K562 (cell line): Measurements from ENCODE around the gene HTR3E. TPM values are rescaled to one million over a fixed set of nuclear protein-coding genes. Genes with fewer than 3 reads are reported as not detected.

ENCODE experiments used
- ARHGAP35 ChIP-seq: fragments of 450-650 bp; IDR thresholded peaks from 2 replicates; pipeline ENCODE4 v1.6.1; 2018; ENCODE audit not compliant: partially characterized antibody
- BACH1 ChIP-seq: fragments of 200-800 bp; sonication (Bioruptor generic); IDR thresholded peaks from 2 replicates; pipeline ENCODE4 v1.6.1; 2016; ENCODE audit warnings: missing genetic modification characterization, missing compliant biosample characterization
- BDP1 ChIP-seq: IDR thresholded peaks from 3 replicates; pipeline ENCODE4 v1.6.1; 2011; ENCODE audit not compliant: insufficient read length, insufficient read depth
- BMI1 ChIP-seq: fragments of 150-350 bp; IDR thresholded peaks from 2 replicates; pipeline ENCODE4 v1.6.1; 2014; ENCODE audit warnings: low read length
- CBFA2T3 ChIP-seq: fragments of 450-650 bp; IDR thresholded peaks from 2 replicates; pipeline ENCODE4 v1.6.1; 2017
- CXXC5 ChIP-seq: fragments of 250-450 bp; sonication (Bioruptor Pico); IDR thresholded peaks from 2 replicates; pipeline ENCODE4 v1.8.0; 2022; ENCODE audit warnings: inconsistent platforms, mild to moderate bottlenecking, moderate library complexity
- ELK3 ChIP-seq: fragments of 450-650 bp; formaldehyde crosslinking; IDR thresholded peaks from 2 replicates; pipeline ENCODE4 v1.4.0; 2020; ENCODE audit warnings: mild to moderate bottlenecking
- GABPB1 ChIP-seq: sonication (generic); formaldehyde crosslinking; IDR thresholded peaks from 2 replicates; pipeline ENCODE4 v1.8.0; 2022; ENCODE audit warnings: mild to moderate bottlenecking, missing genetic modification reagents
- HDAC1 ChIP-seq, 2 experiments: fragments of 450-650 bp; IDR thresholded peaks; 2 replicates each; pipeline ENCODE4 v1.6.1; 2016 to 2017; ENCODE audit warnings: inconsistent platforms in 1 of 2, mild to moderate bottlenecking in 1 of 2, moderate library complexity in 1 of 2
- IFI16 ChIP-seq: fragments of 250-450 bp; sonication (Bioruptor Pico); IDR thresholded peaks from 2 replicates; pipeline ENCODE4 v2.1.2; 2022; ENCODE audit warnings: mild to moderate bottlenecking, inconsistent platforms
- KLF13 ChIP-seq: fragments of 450-650 bp; IDR thresholded peaks from 2 replicates; pipeline ENCODE4 v1.6.1; 2016; ENCODE audit warnings: missing genetic modification characterization, low read depth, mild to moderate bottlenecking, missing compliant biosample characterization, moderate library complexity, borderline replicate concordance
- LEF1 ChIP-seq: fragments of 450-650 bp; IDR thresholded peaks from 2 replicates; pipeline ENCODE4 v1.6.1; 2016; ENCODE audit warnings: mild to moderate bottlenecking
- MCM2 ChIP-seq: fragments of 450-650 bp; IDR thresholded peaks from 2 replicates; pipeline ENCODE4 v1.6.1; 2017; ENCODE audit warnings: low read depth, mild to moderate bottlenecking
- MITF ChIP-seq: IDR thresholded peaks from 2 replicates; pipeline ENCODE4 v1.6.1; 2014; ENCODE audit warnings: antibody characterized with exemption
- NCOA1 ChIP-seq: fragments of 450-650 bp; IDR thresholded peaks from 2 replicates; pipeline ENCODE4 v1.6.1; 2016; ENCODE audit warnings: low read depth
- RAD51 ChIP-seq: fragments of 450-650 bp; IDR thresholded peaks from 2 replicates; pipeline ENCODE4 v1.7.1; 2016; ENCODE audit warnings: low read depth, mild to moderate bottlenecking, borderline replicate concordance
- RCOR1 ChIP-seq, 2 experiments: IDR thresholded peaks; 2 replicates each; pipeline ENCODE4 v1.6.1; 2012; ENCODE audit warnings: low read depth in 2 of 2, low read length in 2 of 2, borderline replicate concordance in 1 of 2, improper control_type of control experiment in 1 of 2
- RFX5 ChIP-seq: IDR thresholded peaks from 2 replicates; pipeline ENCODE4 v1.6.1; 2011; ENCODE audit warnings: low read depth, mild to moderate bottlenecking, improper control_type of control experiment, low read length
- SMARCC2 ChIP-seq: fragments of 450-650 bp; IDR thresholded peaks from 2 replicates; pipeline ENCODE4 v1.6.1; 2017; ENCODE audit warnings: antibody characterized with exemption, moderate library complexity, mild to moderate bottlenecking, low read depth
- SREBF2 ChIP-seq: sonication (generic); formaldehyde crosslinking; IDR thresholded peaks from 2 replicates; pipeline ENCODE4 v1.4.0; 2020; ENCODE audit warnings: mild to moderate bottlenecking, missing genetic modification reagents
- TAF9B ChIP-seq: fragments of 450-650 bp; IDR thresholded peaks from 2 replicates; pipeline ENCODE4 v1.6.1; 2018; ENCODE audit warnings: mild to moderate bottlenecking; ENCODE audit not compliant: partially characterized antibody
- TEAD4 ChIP-seq, 2 experiments: sonication (generic) in 1 of 2; formaldehyde crosslinking in 1 of 2; IDR thresholded peaks; 2 replicates each; pipeline versions ENCODE4 v1.6.1 to v1.8.0; 2012 to 2022; ENCODE audit warnings: borderline replicate concordance in 1 of 2, inconsistent platforms in 1 of 2, low read length in 1 of 2, mild to moderate bottlenecking in 1 of 2, missing genetic modification reagents in 1 of 2
- ZBTB17 ChIP-seq: fragments of 450-650 bp; formaldehyde crosslinking; IDR thresholded peaks from 2 replicates; pipeline ENCODE4 v1.4.0; 2020; ENCODE audit warnings: mild to moderate bottlenecking
- ZFP36 ChIP-seq: fragments of 150-350 bp; IDR thresholded peaks from 2 replicates; pipeline ENCODE4 v1.6.1; 2018; ENCODE audit warnings: low read length, low read depth; ENCODE audit not compliant: partially characterized antibody
- ZFPM2 ChIP-seq: fragments of 250-450 bp; sonication (Bioruptor Pico); IDR thresholded peaks from 2 replicates; pipeline ENCODE4 v1.5.1; 2022; ENCODE audit warnings: mild to moderate bottlenecking
- ZNF3 ChIP-seq: fragments of 250-450 bp; sonication (Bioruptor Pico); IDR thresholded peaks from 2 replicates; pipeline ENCODE4 v1.5.0; 2021; ENCODE audit warnings: mild to moderate bottlenecking, moderate library complexity
- ZNF583 ChIP-seq: fragments of 250-450 bp; sonication (Bioruptor Pico); IDR thresholded peaks from 2 replicates; pipeline ENCODE4 v1.4.0; 2020
- ZNF639 ChIP-seq, 2 experiments: fragments of 200-800 bp in 1 of 2; sonication (Bioruptor generic) in 1 of 2; sonication (generic) in 1 of 2; formaldehyde crosslinking in 1 of 2; IDR thresholded peaks in 1 of 2; conservative IDR thresholded peaks in 1 of 2; 2 replicates each; pipeline versions ENCODE4 v1.5.0 to v1.6.1; 2016 to 2020; ENCODE audit warnings: missing compliant biosample characterization in 1 of 2, missing genetic modification characterization in 1 of 2, missing genetic modification reagents in 1 of 2
- polyA plus RNA-seq, 8 experiments: library from polyadenylated mRNA; depleted of rRNA in 4 of 8; stranded (reverse) in 5 of 8; unstranded in 3 of 8; fragments of >200 nt; fragmentation: Nextera tagmentation in 2 of 8; fragmentation: Illumina TruSeq in 1 of 8; extraction: Ambion mirVana in 2 of 8; extraction: Trizol in 1 of 8; gene quantifications; 2 replicates each; pipeline versions ENCODE4 v1.2.1 to v1.2.3, GENCODE V29; 2011 to 2014; ENCODE audit warnings: inconsistent platforms in 1 of 8, missing spikeins in 1 of 8
- total RNA-seq, 7 experiments: library from RNA; depleted of rRNA in 6 of 7; stranded (reverse); fragments of >200 nt in 6 of 7; fragmentation: Illumina TruSeq in 2 of 7; extraction: Trizol in 2 of 7; gene quantifications; 2 replicates each; pipeline versions ENCODE4 v1.2.1 to v1.2.3, GENCODE V29; 2011 to 2021; ENCODE audit warnings: low replicate concordance in 1 of 7

The HTR3E gene
- total and polyA plus RNA-seq, 9 of the 15 experiments (the other 6 are each of a cell fraction or from before 2014, with no cell fraction given), result not detected

- no peak for TF ChIP-seq ELK3 (CRISPR knock-in tag)
- no peak for TF ChIP-seq RFX5
- no peak for TF ChIP-seq BMI1
- 0 out of 2 replicates have a peak, but pooled peaks have one; percentile 69 for TF ChIP-seq ZBTB17 (CRISPR knock-in tag)
- no peak for TF ChIP-seq GABPB1 (CRISPR knock-in tag)
- peak; percentile 81 for TF ChIP-seq TAF9B
- no peak for TF ChIP-seq BDP1
- no peak for TF ChIP-seq ZNF639 (CRISPR knock-in tag; conservative IDR thresholded peaks at IDR 0.05 in 1 of 2, IDR thresholded peaks at IDR 0.05 in 1 of 2)
- TF ChIP-seq CXXC5 (CRISPR knock-in tag), result no peak
- peak; percentile 43 for TF ChIP-seq ZFP36
- no peak for TF ChIP-seq KLF13 (tag)
- 0 out of 2 replicates have a peak, but pooled peaks have one; percentile 31 for TF ChIP-seq MITF
- peak; percentile 61; the same call in 1 of the 2 replicates for TF ChIP-seq LEF1
- TF ChIP-seq MCM2, result no peak
- TF ChIP-seq ARHGAP35, result no peak
- 0 out of 4 replicates have a peak, but pooled peaks of 1 of the 2 experiments have one; percentile 26 for TF ChIP-seq RCOR1 (IDR thresholded peaks at IDR 0.05; ENCODE audit: borderline replicate concordance in 1 of 2, low read depth in 2 of 2, low read length in 2 of 2)
- no peak for TF ChIP-seq SREBF2
- TF ChIP-seq HDAC1 (IDR thresholded peaks at IDR 0.05), result peak in 1 of 2 experiments; percentile 35; a peak in 1 of 4 replicates
- no peak for TF ChIP-seq ZFPM2
- no peak for TF ChIP-seq ZNF583 (CRISPR knock-in tag)
- TF ChIP-seq ZNF3 (CRISPR knock-in tag), result no peak
- TF ChIP-seq SMARCC2, result peak; percentile 66; the same call in 1 of the 2 replicates
- TF ChIP-seq NCOA1, result peak; percentile 58; the same call in 1 of the 2 replicates
- TF ChIP-seq RAD51, result peak; percentile 18; the same call in 1 of the 2 replicates
- TF ChIP-seq BACH1, result peak; percentile 74; the same call in 1 of the 2 replicates
- TF ChIP-seq IFI16 (CRISPR knock-in tag), result no peak
- peak; percentile 51; the same call in 1 of the 2 replicates for TF ChIP-seq TEAD4 (IDR thresholded peaks at IDR 0.05; ENCODE audit: low read length)
- TF ChIP-seq TEAD4 (CRISPR knock-in tag; IDR thresholded peaks at IDR 0.05; ENCODE audit: borderline replicate concordance), result no peak
- peak; percentile 31; the same call in 1 of the 2 replicates for TF ChIP-seq CBFA2T3
These were observed 13.5 kb downstream of the HTR3E start (continued) for GRCh38 chr3:184110316-184110725.
